Stimulated activated CD4-positive, alpha-beta T cell treated with anti-CD3 and anti-CD28 coated beads, Interleukin-1b, Interleukin-23, amount 100 ng/mL, for 1 hour (primary cell): ENCODE data around the gene SLC25A15.

Experiments used
- DNase-seq, 2 donors: peaks; one replicate each; pipeline ENCODE4 v3.0.0-alpha.2; 2020; ENCODE audit warnings: low read depth in 2 of 2

Gene SLC25A15

DNA sequence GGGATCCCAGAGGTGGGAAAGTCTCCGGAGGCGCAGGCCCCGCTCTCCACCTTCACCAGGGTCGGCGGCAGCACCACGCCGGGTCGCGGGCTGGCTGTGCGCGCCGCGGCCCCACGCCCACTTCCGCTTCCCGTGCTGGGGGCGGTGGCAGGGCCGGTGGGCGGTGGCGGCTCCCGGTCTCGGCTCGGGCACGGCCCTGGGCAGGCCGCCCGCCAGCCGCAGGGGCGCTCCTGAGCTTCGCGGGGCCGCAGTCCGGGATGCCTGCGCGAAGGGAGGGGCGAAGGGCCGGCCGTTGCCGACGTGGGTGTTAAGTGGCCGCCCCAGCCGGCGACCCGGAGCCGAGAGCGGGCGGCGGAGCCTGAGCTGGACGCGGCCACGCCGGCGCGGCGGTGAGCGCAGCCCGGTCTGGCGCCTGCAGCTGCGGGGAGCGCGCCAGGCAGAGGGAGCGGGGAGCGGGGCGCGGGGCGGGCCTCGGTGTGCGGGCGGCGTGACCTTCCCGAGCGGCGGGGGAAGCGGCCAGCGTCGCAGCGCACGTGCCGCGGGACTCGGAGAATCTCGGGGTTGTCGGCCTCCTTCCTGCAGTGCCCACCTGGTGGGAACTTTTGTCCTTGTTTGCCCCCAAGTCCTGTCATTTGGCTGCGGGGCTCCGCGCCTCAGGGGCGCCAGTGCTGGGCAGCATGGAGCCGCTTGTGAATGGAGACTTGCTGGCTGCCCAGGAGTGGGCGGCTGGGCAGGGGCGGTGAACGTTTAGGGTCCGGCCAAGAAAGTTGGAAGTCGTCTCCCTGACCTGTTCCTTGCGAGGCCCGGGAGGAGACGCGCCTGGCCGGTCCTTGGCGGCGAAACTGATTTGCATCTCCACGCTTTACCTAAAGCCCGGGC, at the start of gene SLC25A15:
Gene SLC25A15, plus strand, starts transcription at position 337 of the 879 bp plus-strand sequence. CDS start 3,616 bp downstream, outside the sequence.
- DNase-seq, result peak; percentile 21 to 49

GRCh38 chr13:40749327-40749726, 40.1 kb upstream of the SLC25A15 start:
- no peak for DNase-seq

- DNase-seq, result no peak
Observed at GRCh38 chr13:40755082-40755700, 34.2 kb upstream of the SLC25A15 start.

- no peak for DNase-seq
Observed at GRCh38 chr13:40756042-40756441, 33.4 kb upstream of the SLC25A15 start.

DNA sequence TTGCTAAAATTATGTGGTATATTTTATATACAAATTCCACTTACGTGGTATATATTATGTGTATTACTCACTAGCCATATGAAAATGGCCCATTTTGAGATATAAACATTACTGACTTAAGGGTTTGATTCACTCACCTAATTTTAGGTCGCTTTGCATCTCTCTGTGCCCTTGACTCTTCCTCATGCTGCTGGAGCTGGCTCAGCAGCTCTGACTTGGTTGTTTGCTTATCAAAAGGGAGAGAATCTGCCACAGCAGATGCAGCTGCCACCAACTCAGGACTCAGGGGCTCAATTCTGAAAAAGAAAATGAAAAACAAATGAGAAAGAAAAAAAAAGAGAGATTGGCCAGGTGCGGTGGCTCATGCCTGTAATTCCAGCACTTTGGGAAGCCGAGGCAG, 30.6 kb upstream of the SLC25A15 start:
- DNase-seq, result no peak

- DNase-seq, result no peak
Observed at GRCh38 chr13:40762849-40763248, 26.6 kb upstream of the SLC25A15 start.

DNA sequence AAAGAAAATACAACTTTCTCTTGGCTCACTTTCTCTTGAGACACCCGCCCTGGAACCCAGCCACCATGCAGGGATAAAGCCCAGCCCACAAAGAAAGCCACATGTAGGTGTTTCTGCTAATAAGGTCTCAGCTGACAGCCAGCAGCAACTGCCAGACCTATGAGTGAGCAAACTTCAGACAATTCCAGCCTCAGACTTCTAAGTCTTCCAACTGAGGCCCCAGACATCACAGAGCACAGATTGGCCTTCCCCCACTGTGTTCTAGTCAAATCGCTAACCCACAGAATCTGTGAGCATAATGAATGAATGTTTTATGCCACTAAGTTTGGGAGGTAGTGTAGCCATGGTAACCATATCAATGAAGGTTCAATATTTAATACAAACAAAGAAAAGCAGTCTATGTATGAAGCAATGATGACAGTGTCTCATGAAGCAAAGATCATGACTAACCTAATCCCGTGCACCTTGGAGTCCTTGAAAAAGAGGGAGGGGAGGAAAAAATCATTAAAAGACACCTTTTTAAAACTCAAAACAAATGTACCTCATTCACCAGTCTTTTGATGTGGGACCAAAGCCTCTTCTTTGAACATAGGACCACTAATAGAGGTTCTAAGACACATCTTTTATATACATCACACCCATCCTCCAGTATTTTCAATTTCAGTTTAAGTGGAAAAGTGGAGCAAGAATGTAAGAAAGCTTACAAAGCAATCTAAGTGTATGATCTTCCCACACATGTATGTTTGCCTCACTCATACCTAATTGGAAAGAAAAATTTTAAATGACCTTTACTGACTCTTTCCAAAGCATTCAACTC, 24.6 kb upstream of the SLC25A15 start:
- no peak for DNase-seq

- no peak for DNase-seq
Observed at GRCh38 chr13:40765602-40766001, 23.8 kb upstream of the SLC25A15 start.

- DNase-seq, result no peak
Observed at GRCh38 chr13:40769970-40770369, 19.4 kb upstream of the SLC25A15 start.

- DNase-seq, result no peak
Observed at GRCh38 chr13:40770609-40770933, 18.8 kb upstream of the SLC25A15 start.

- peak; percentile 88 to 89 for DNase-seq
Observed at GRCh38 chr13:40770934-40771618, 18.3 kb upstream of the SLC25A15 start, which contains the start of gene MRPS31. Gene MRPS31 (minus strand): TSS chr13:40771190. CDS start chr13:40771136, 54 bp downstream.

DNA sequence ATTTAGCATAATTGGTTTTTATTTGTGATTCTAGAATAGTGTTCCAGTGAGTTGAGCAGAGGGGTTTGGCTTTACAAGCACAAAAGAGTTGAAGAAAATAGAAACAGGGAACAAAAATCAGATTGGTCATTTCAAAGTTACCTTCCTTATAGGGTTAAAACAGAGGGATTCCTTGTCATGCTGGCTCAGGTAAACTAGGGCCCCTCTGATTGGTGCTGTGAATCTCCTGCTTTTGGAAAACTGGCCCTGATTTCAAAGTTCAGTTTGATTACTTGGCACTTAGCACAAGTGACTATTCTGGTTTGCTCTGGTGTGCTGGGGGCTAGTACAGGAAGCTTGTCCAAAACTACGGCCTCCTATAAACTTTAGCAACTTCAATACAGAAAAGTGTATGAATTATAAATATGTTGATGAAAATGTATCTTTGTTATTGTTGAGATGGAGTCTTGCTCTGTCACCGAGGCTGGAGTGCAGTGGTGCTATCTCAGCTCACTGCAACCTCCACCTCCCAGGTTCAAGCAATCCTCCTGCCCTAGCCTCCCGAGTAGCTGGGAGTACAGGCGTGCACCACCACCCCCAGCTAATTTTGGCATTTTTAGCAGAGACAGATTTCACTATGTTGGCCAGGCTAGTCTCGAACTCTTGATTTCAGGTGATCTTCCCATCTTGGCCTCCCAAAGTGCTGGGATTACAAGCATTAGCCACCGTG, 16.5 kb upstream of the SLC25A15 start:
- DNase-seq, result no peak

DNA sequence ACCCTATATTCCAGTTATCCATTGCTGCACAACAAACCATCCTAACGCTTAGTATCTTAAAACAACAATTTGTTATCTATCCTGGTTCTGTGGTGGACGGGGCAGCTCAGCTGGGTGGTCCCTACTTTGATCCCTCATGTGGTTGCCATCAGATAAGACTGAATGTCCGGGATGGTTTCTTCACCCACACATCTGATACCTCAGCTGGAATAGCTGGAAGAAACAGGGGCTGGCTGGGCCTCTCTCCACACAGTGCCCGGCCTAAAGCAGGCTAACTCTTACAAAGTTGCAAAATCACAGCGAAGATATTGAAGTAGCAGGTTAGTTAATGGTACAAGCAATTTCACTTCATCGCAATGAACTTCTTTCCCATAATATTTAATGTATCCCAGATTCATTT, 14.7 kb upstream of the SLC25A15 start:
- no peak for DNase-seq

DNA sequence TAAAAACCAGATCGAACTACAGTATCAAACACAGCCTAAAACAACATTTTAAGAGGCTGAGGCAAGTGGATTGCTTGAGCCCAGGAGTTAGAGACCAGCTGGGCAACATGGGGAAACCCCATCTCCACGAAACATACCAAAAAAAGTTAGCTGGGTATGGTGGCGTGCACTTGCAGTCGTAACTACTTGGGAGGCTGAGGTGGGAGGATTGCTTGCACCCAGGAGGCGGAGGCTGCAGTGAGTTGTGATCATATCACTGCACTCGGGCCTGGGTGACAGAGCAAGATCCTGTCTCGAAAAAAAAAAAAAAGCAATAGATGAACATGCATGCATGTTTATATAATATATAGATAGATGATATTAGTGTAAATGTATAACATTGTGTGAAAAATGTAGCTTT, 13.2 kb upstream of the SLC25A15 start:
- no peak for DNase-seq

DNA sequence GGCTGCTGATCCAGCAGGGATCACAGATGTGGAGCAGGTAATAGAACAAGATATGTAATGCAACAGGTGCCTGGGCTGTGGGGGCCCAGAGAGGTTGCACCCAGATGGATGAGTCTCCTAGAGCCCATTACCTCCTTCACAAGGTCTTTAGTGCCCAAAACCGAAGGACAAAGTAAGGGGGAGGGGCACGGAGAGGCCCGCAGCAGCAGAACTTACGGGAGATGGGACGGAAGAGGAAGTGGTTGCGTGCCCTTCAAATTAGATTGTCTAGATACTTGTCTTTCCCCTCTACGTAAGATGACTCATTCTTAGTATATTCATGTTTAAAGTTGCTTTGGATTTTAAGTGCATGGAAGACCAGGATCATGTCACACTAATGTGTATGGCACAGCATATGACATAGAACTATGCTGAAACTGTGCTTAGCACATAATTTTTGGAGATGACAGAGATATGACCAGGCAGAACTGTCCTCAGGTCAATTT, 12.7 kb upstream of the SLC25A15 start:
- DNase-seq, result peak in 1 of 2 donors; percentile 31

- no peak for DNase-seq
Observed at GRCh38 chr13:40777166-40777808, 12.1 kb upstream of the SLC25A15 start.

DNA sequence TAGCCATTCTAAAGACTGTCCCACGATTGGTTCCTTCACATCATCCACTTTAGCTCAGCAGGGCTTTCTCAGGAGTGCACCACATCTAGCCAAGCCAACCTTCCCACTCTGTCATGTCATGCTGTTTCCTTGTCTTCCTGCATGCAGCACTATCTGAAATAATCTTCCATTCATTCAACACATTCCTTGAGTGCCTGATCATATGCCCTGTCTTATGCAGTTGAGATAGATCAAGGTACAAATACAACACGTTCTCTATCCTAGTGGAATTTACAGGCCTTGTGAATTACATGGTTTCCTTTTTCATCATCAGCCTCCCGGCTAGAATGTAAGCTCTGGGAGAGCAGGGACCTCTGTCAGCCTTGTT, 11.6 kb upstream of the SLC25A15 start:
- no peak for DNase-seq

- no peak for DNase-seq
Observed at GRCh38 chr13:40779049-40779448, 10.4 kb upstream of the SLC25A15 start.

- no peak for DNase-seq
Observed at GRCh38 chr13:40779796-40780285, 9.6 kb upstream of the SLC25A15 start.

DNA sequence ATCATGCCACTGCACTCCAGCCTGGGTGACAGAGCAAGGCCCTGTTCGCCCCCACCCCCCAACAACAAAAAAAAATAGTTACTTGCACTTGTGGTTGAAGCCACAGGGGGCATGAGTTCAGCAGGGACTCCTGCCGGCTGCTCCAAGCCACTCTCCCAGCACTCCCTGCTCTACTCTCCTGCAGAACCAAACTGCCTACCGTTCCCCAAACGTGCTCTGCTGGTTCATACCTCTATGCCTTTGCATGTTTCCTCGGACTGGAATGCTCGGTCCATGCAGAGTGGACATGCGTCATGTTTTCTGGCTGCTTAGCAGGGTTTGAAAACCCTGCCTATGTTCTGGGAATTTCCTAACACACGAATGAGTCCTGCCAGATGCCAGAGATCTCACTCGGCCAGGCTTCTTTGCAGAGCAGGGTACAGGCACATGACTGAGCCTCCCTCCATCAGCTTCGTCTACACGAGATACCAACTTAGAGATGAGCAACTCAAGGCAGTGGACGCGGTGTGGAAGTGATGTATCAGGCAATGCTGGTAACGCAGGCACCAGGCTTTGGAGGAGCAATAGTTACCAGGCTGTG, 8.5 kb upstream of the SLC25A15 start:
- DNase-seq, result no peak
